Sigmoid colon (tissue), 4 donors: ENCODE results near the gene TMEM132D.

ENCODE experiments used
- EP300 ChIP-seq, 4 donors: sonication (generic); formaldehyde crosslinking; IDR thresholded peaks; one replicate each; pipeline ENCODE4 v1.6.1; 2017; ENCODE audit warnings: antibody characterized with exemption in 4 of 4
- POLR2A ChIP-seq, 2 donors: fragments of 450-650 bp; IDR thresholded peaks; one replicate each; pipeline ENCODE4 v1.6.1; 2016; ENCODE audit warnings: antibody characterized with exemption in 2 of 2, mild to moderate bottlenecking in 2 of 2, moderate library complexity in 2 of 2
- TF ChIP-seq, protein P1 (sequence below), 4 experiments: fragments of 450-650 bp in 3 of 4; fragments of 200-600 bp in 1 of 4; IDR thresholded peaks; one replicate each; pipeline ENCODE4 v1.5.1; 2016 to 2019; ENCODE audit warnings: antibody characterized with exemption in 4 of 4, mild to moderate bottlenecking in 3 of 4, moderate library complexity in 2 of 4

GRCh38 chr12:129571901-129572494 is 331.8 kb downstream of the TMEM132D start:
- TF ChIP-seq, protein P1, sequence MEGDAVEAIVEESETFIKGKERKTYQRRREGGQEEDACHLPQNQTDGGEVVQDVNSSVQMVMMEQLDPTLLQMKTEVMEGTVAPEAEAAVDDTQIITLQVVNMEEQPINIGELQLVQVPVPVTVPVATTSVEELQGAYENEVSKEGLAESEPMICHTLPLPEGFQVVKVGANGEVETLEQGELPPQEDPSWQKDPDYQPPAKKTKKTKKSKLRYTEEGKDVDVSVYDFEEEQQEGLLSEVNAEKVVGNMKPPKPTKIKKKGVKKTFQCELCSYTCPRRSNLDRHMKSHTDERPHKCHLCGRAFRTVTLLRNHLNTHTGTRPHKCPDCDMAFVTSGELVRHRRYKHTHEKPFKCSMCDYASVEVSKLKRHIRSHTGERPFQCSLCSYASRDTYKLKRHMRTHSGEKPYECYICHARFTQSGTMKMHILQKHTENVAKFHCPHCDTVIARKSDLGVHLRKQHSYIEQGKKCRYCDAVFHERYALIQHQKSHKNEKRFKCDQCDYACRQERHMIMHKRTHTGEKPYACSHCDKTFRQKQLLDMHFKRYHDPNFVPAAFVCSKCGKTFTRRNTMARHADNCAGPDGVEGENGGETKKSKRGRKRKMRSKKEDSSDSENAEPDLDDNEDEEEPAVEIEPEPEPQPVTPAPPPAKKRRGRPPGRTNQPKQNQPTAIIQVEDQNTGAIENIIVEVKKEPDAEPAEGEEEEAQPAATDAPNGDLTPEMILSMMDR (IDR thresholded peaks at IDR 0.05): no peak
- TF ChIP-seq POLR2A (IDR thresholded peaks at IDR 0.05) (no peak), EP300 (IDR thresholded peaks at IDR 0.05) (no peak)
